HL-60 (cell line): ENCODE measurements around the gene RPS8.
A peak's percentile ranks its signal among the peaks of the same experiment; 100 is the strongest.

ENCODE experiments used
- CTCF ChIP-seq: IDR thresholded peaks from one replicate; pipeline ENCODE4 v1.5.1; 2011; ENCODE audit warnings: low read length, control low read depth, inconsistent platforms; ENCODE audit not compliant: insufficient read depth
- GABPA ChIP-seq: IDR thresholded peaks from 2 replicates; pipeline ENCODE4 v1.6.1; 2012; ENCODE audit warnings: low read depth
- POLR2AphosphoS5 ChIP-seq: IDR thresholded peaks from 2 replicates; pipeline ENCODE4 v1.6.1; 2012; ENCODE audit warnings: low read depth
- REST ChIP-seq: IDR thresholded peaks from 2 replicates; pipeline ENCODE4 v1.6.1; 2012; ENCODE audit warnings: low read depth; ENCODE audit not compliant: insufficient replicate concordance
- SPI1 ChIP-seq: IDR thresholded peaks from 2 replicates; pipeline ENCODE4 v1.6.1; 2012; ENCODE audit warnings: low read depth, mild to moderate bottlenecking, borderline replicate concordance

DNA sequence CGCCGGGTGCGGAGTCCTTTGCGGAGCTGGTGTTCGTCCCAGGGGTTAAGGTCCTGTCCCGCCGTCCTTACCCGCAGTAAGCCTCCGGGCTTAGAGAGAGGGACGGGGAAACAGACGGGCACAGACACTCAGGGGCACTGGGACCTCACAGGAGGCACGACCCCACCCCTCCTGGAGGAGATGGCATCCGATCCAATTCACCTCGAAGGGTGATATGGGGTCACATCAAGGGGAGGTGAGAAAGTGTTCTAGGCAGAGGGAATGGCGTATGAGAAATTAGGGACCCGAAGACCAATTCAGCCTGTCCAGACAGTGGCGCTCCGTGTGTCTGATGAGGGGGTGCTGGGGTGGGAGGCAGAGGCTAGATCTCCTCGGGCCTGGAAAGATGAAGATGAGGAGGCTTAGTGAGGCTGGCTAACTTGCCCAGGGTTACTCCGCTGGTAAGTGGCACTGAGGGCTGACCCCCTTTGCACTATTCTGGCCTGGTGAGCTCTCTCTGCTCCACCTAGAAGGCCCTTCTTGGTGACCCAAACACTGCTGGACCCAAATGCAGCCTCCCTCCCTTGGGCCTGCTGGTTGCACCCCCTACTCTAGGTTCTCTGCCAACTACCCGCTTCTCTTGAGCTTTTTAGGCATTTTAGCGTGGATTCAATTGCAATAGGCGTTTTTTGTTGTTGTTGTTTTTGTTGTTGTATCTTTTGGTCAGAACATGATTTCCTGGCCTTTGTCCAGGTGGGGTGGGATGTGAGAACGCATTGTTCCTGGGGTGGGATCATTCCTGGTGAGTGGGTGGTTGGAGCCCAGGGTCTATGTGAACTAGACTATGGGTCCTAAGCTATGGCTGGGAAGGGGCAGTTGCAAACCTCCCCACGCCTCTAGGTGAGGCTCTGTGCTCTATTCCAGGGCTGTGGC lies 45.2 kb downstream of the RPS8 start:
- TF ChIP-seq CTCF: no peak
- TF ChIP-seq POLR2AphosphoS5: no peak
- peak; percentile 5 for TF ChIP-seq REST
- TF ChIP-seq GABPA: no peak
- TF ChIP-seq SPI1: no peak
